GM12878 (cell line): ENCODE data around the gene CCR3. TPM values are rescaled to one million over a fixed set of nuclear protein-coding genes. Genes with fewer than 3 reads are reported as not detected.

Experiments
- ATAC-seq: fragments of 200-7000 bp; cut with Tn5 transposase; 3 replicates; pipeline ENCODE4 v1.9.1; 2020; ENCODE audit warnings: mild to moderate bottlenecking, moderate library complexity
- BruUV-seq: library from RNA; stranded (reverse); fragments of 400-500 nt; replicated peaks from 2 replicates; lab custom pipeline; 2021; lab: Mats Ljungman, UMichigan
- CTCF ChIA-PET: fragments of 300-600 bp; sonication (Branson Sonifier 250); formaldehyde crosslinking; extraction: SDS; loops from one replicate; lab custom pipeline; 2021; ENCODE audit warnings: inconsistent platforms; lab: Yijun Ruan, JAX
- POLR2A ChIA-PET: fragments of 350-600 bp; formaldehyde crosslinking; extraction: SDS; loops from one replicate; lab custom pipeline; 2021; ENCODE audit warnings: inconsistent platforms; lab: Charles Lee
- RAD21 ChIA-PET: fragments of 300-600 bp; sonication (Branson Sonifier 250); formaldehyde crosslinking; loops from one replicate; lab custom pipeline; 2023; ENCODE audit warnings: antibody characterized with exemption; ENCODE audit not compliant: unreplicated experiment; lab: Charles Lee
- SMC1A ChIA-PET: fragments of 300-600 bp; sonication (Branson Sonifier 250); formaldehyde crosslinking; loops from one replicate; lab custom pipeline; 2023; ENCODE audit not compliant: unreplicated experiment, uncharacterized antibody; lab: Charles Lee
- DNase-seq: peaks from one replicate; pipeline ENCODE4 v3.0.0-alpha.2; 2011; ENCODE audit warnings: low read depth, low spot score
- FAIRE-seq: peaks from 3 replicates; lab custom pipeline; 2011; peaks lifted over from hg19 to GRCh38; lab: Jason Lieb, UNC
- H2AFZ ChIP-seq: 2 replicates; pipeline ENCODE4 v1.6.0; 2011; ENCODE audit warnings: low read depth, low read length, control low read depth; ENCODE audit not compliant: control insufficient read depth
- H3K27ac ChIP-seq: 2 replicates; pipeline ENCODE4 v1.5.1; 2011; ENCODE audit warnings: control low read depth; ENCODE audit not compliant: control insufficient read depth, insufficient read depth
- H3K27me3 ChIP-seq, 2 experiments: replicated peaks in 1 of 2; 2 replicates each; pipeline versions ENCODE4 v1.6.0 to v1.6.1; 2011; ENCODE audit warnings: low read length in 1 of 2; ENCODE audit not compliant: control insufficient read depth in 2 of 2, insufficient read depth in 2 of 2
- H3K36me3 ChIP-seq, 2 experiments: 2 replicates each; pipeline ENCODE4 v1.5.1; 2011; ENCODE audit warnings: low read length in 1 of 2; ENCODE audit not compliant: control insufficient read depth in 2 of 2, insufficient read depth in 2 of 2
- H3K4me1 ChIP-seq: 2 replicates; pipeline ENCODE4 v1.6.1; 2011; ENCODE audit warnings: mild to moderate bottlenecking, low read length, moderate library complexity, mixed read lengths; ENCODE audit not compliant: control insufficient read depth, insufficient read depth
- H3K4me2 ChIP-seq: 2 replicates; pipeline ENCODE4 v1.6.0; 2011; ENCODE audit warnings: control low read depth; ENCODE audit not compliant: control insufficient read depth, insufficient read depth
- H3K4me3 ChIP-seq: fragments of 200-600 bp; sonication (generic); 2 replicates; pipeline ENCODE4 v1.5.1; 2016
- H3K79me2 ChIP-seq: 2 replicates; pipeline ENCODE4 v1.6.0; 2011; ENCODE audit warnings: low read length; ENCODE audit not compliant: control insufficient read depth, insufficient read depth
- H3K9ac ChIP-seq: 2 replicates; pipeline ENCODE4 v1.8.0; 2011; ENCODE audit warnings: low read length, control low read depth, mixed read lengths; ENCODE audit not compliant: control insufficient read depth, insufficient read depth
- H3K9me3 ChIP-seq: replicated peaks from 3 replicates; pipeline ENCODE4 v1.5.1; 2011; ENCODE audit warnings: mild to moderate bottlenecking, low read length; ENCODE audit not compliant: control insufficient read depth, insufficient read depth
- H4K20me1 ChIP-seq: 2 replicates; pipeline ENCODE4 v1.6.0; 2011; ENCODE audit not compliant: control insufficient read depth, insufficient read depth
- GATAD2B ChIP-seq: fragments of 450-650 bp; conservative IDR thresholded peaks from 2 replicates; pipeline ENCODE4 v1.6.1; 2017; ENCODE audit warnings: low read depth, mild to moderate bottlenecking, moderate library complexity
- MEF2B ChIP-seq: fragments of 450-650 bp; IDR thresholded peaks from 2 replicates; pipeline ENCODE4 v1.6.1; 2018; ENCODE audit warnings: mild to moderate bottlenecking, moderate library complexity; ENCODE audit not compliant: partially characterized antibody, poor library complexity, severe bottlenecking
- NR2F1 ChIP-seq: fragments of 450-650 bp; conservative IDR thresholded peaks from 2 replicates; pipeline ENCODE4 v1.6.1; 2017; ENCODE audit warnings: mild to moderate bottlenecking
- POU2F2 ChIP-seq: IDR thresholded peaks from 3 replicates; pipeline ENCODE4 v1.6.1; 2011; ENCODE audit warnings: low read depth, mild to moderate bottlenecking, low read length, borderline replicate concordance
- SPI1 ChIP-seq: IDR thresholded peaks from 2 replicates; pipeline ENCODE4 v1.6.1; 2011; ENCODE audit warnings: low read depth, mild to moderate bottlenecking, low read length, moderate library complexity, borderline replicate concordance; ENCODE audit not compliant: insufficient read depth
- WGBS: methylation state at CpG from one replicate; pipeline ENCODE4 v1.1.6; 2016; ENCODE audit warnings: low lambda C conversion rate; ENCODE audit not compliant: insufficient replicate concordance, insufficient coverage; ENCODE audit errors: missing lambda C conversion rate; 5-methylcytosine and 5-hydroxymethylcytosine counted together
- in situ Hi-C: fragments of 300-500 bp; cut with MboI; formaldehyde crosslinking; loops from 9 replicates; pipeline ENCODE4 v1.14.3; 2018; ENCODE audit warnings: mixed read lengths
- intact Hi-C: fragments of 100-400 bp; cut with micrococcal nuclease; formaldehyde crosslinking; loops from one replicate; pipeline ENCODE4 v1.14.2; 2022; ENCODE audit not compliant: unreplicated experiment
- polyA plus RNA-seq, 11 experiments: library from polyadenylated mRNA; depleted of rRNA in 4 of 11; unstranded in 6 of 11; stranded (reverse) in 5 of 11; fragments of >200 nt; fragmentation: Nextera tagmentation in 4 of 11; fragmentation: Illumina TruSeq in 1 of 11; extraction: Ambion mirVana in 4 of 11; extraction: Trizol in 1 of 11; gene quantifications; 1 replicate in 1 of 11; 2 replicates in 10 of 11; pipeline versions ENCODE4 v1.2.1 to v1.2.3, GENCODE V29; 2011 to 2016; ENCODE audit warnings: inconsistent platforms in 2 of 11, missing spikeins in 2 of 11, low read depth in 1 of 11
- total RNA-seq, 4 experiments: library from RNA; depleted of rRNA in 3 of 4; stranded (reverse); fragments of >200 nt in 3 of 4; fragmentation: Illumina TruSeq in 1 of 4; extraction: Trizol in 1 of 4; gene quantifications; 2 replicates each; pipeline versions ENCODE4 v1.2.1 to v1.2.3, GENCODE V29; 2013 to 2021
- TF ChIP-seq, protein P1 (sequence below): IDR thresholded peaks from 2 replicates; pipeline ENCODE4 v1.6.1; 2011; ENCODE audit warnings: borderline replicate concordance, low read depth, mild to moderate bottlenecking, moderate library complexity, low read length; ENCODE audit not compliant: insufficient read depth, poor library complexity, severe bottlenecking
- TF ChIP-seq, protein P2 (sequence below): IDR thresholded peaks from 2 replicates; pipeline ENCODE4 v1.6.1; 2011; ENCODE audit warnings: mild to moderate bottlenecking, low read depth, low read length, moderate library complexity; ENCODE audit not compliant: insufficient replicate concordance
- TF ChIP-seq, protein P3 (sequence below), 3 experiments: IDR thresholded peaks in 2 of 3; conservative IDR thresholded peaks in 1 of 3; 2 replicates each; pipeline ENCODE4 v1.5.1; 2011; ENCODE audit warnings: low read depth in 3 of 3, low read length in 3 of 3, mild to moderate bottlenecking in 3 of 3, control low read depth in 2 of 3, moderate library complexity in 2 of 3, inconsistent platforms in 1 of 3, mixed read lengths in 1 of 3; ENCODE audit not compliant: control insufficient read depth in 2 of 3, insufficient read depth in 1 of 3; ENCODE audit errors: extremely low read depth in 1 of 3

The CCR3 gene
- total and polyA plus RNA-seq, 10 of the 15 experiments (the other 5 are each of a cell fraction or from before 2014, with no cell fraction given): 0.13 to 0.78 (median 0.41) TPM; not detected in 1

DNA sequence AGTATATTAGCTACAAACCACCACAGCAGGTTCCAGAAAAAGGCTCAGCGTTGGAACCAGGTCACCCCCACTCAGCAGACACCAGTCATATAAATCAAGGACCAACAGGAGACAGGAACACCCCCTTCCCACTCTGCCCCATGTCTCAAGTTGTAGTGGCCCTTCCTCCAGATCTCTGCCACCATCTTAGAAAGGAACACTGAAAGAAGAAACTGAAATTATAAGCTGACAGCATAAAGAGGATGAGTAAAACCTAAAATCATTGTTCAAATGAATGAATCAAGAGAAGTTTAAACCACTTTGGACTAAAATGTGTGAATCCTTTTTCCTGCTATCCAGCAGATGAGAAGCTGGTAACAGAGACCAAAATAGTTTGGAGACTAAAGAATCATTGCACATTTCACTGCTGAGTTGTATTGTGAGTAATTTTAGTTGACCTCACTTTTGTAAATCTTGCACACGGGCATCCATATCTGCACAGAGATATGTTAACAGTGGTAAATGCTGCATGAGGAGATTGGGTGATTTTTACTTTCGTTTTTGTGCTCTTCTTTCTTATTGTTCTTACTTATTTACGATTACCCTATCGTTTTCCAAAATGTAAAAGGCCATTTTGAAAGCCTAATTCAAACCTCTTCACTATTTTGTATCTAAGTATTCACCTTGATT is 19.8 kb downstream of the CCR3 start:
- no peaks in the 10 kb centered on the region for H3K79me2 ChIP-seq
- no peaks in the 10 kb centered on the region for H3K27me3 ChIP-seq
- DNase-seq (no peak), ATAC-seq (no peak)
- intact Hi-C loops (no loop called here), in situ Hi-C loops (no loop called here)
- ChIA-PET CTCF (interaction anchor here (1.0 to 1.4 kb wide), 2 partner anchors 107 to 171 kb away, joined by 3 to 4 read pairs; no protein-coding TSS in a partner anchor), RAD21 (no interaction called here), POLR2A (interaction anchor here (0.5 to 1.0 kb wide), 2 partner anchors 10 to 61 kb away, joined by 3 to 11 read pairs; no protein-coding TSS in a partner anchor), SMC1A (interaction anchor here (0.7 to 1.9 kb wide), 4 partner anchors 39 to 107 kb away, joined by 3 to 7 read pairs (median 3); no protein-coding TSS in a partner anchor)
- 0 out of 2 replicates have a peak overlapping the region, but pooled peaks have one; percentile 18 for H3K4me3 ChIP-seq
- 45% methylated on average over 5 of the region's 5 CpGs for WGBS
- BruUV-seq: no TSS peak
- H3K9me3 ChIP-seq: peaks cover 6% of the 10 kb centered on the region; the same call in 2 of the 3 replicates
- no peaks in the 10 kb centered on the region; the same call in 1 of the 2 replicates for H3K4me1 ChIP-seq
- no peaks in the 10 kb centered on the region for H4K20me1 ChIP-seq
- no peak for TF ChIP-seq MEF2B
- TF ChIP-seq, protein P1, sequence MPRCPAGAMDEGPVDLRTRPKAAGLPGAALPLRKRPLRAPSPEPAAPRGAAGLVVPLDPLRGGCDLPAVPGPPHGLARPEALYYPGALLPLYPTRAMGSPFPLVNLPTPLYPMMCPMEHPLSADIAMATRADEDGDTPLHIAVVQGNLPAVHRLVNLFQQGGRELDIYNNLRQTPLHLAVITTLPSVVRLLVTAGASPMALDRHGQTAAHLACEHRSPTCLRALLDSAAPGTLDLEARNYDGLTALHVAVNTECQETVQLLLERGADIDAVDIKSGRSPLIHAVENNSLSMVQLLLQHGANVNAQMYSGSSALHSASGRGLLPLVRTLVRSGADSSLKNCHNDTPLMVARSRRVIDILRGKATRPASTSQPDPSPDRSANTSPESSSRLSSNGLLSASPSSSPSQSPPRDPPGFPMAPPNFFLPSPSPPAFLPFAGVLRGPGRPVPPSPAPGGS: peak; percentile 26
- TF ChIP-seq, all 136 proteins: peak for 1
- peak overlapping the region; percentile 54 for H2AFZ ChIP-seq
- H3K27ac ChIP-seq: no peak overlapping the region
- no peaks in the 10 kb centered on the region for H3K36me3 ChIP-seq
- peak overlapping the region; percentile 50; the same call in 1 of the 2 replicates for H3K4me2 ChIP-seq
- FAIRE-seq: no peak
- H3K9ac ChIP-seq: no peak overlapping the region

DNA sequence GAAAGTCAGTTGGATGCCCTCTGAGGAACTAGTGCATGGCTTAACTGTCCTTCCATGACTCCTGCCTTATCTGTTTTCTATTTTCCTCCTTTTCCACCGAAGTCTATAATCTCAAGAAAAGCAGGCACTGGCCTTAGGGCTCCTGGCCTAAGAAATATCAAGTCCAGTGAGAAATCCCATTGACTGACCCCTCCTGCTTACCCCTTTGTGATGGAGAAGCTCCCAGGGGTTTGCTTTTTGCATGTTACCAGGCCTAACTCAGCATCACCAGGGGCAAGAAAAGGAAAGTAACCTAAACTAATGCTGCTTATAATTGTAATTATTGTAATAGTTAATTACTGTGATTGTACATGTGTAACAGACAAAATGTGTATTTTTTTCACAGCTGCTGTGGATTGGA is 21.7 kb downstream of the CCR3 start:
- Histone ChIP-seq H3K27ac (no peak overlapping the region), H3K9ac (no peak overlapping the region), H3K36me3 (no peaks in the 10 kb centered on the region), H3K79me2 (no peaks in the 10 kb centered on the region), H2AFZ (no peak overlapping the region), H3K4me3 (no peak overlapping the region), H3K4me1 (no peaks in the 10 kb centered on the region; the same call in 1 of the 2 replicates), H4K20me1 (no peaks in the 10 kb centered on the region), H3K9me3 (peaks cover 6% of the 10 kb centered on the region; the same call in 2 of the 3 replicates), H3K4me2 (no peak overlapping the region), H3K27me3 (no peaks in the 10 kb centered on the region)
- ChIA-PET POLR2A (interaction anchor here (0.8 kb wide), 1 partner anchor 56 kb away, joined by 3 read pairs; the partner anchor contains the start of gene CCR1), SMC1A (interaction anchor here (1.1 kb wide), 1 partner anchor 105 kb away, joined by 3 read pairs; no protein-coding TSS in a partner anchor), CTCF (interaction anchor here (1.2 kb wide), 1 partner anchor 9 kb away, joined by 4 read pairs; no protein-coding TSS in a partner anchor), RAD21 (no interaction called here)
- WGBS: 0% methylated on average over 1 of the region's 1 CpG
- intact Hi-C loops (no loop called here), in situ Hi-C loops (no loop called here)
- no peak for ATAC-seq
- no peak for TF ChIP-seq NR2F1
- no peak for TF ChIP-seq SPI1
- TF ChIP-seq, protein P2, sequence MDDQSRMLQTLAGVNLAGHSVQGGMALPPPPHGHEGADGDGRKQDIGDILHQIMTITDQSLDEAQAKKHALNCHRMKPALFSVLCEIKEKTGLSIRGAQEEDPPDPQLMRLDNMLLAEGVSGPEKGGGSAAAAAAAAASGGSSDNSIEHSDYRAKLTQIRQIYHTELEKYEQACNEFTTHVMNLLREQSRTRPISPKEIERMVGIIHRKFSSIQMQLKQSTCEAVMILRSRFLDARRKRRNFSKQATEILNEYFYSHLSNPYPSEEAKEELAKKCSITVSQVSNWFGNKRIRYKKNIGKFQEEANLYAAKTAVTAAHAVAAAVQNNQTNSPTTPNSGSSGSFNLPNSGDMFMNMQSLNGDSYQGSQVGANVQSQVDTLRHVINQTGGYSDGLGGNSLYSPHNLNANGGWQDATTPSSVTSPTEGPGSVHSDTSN: no peak
- no peak for TF ChIP-seq POU2F2
- TF ChIP-seq, protein P3, sequence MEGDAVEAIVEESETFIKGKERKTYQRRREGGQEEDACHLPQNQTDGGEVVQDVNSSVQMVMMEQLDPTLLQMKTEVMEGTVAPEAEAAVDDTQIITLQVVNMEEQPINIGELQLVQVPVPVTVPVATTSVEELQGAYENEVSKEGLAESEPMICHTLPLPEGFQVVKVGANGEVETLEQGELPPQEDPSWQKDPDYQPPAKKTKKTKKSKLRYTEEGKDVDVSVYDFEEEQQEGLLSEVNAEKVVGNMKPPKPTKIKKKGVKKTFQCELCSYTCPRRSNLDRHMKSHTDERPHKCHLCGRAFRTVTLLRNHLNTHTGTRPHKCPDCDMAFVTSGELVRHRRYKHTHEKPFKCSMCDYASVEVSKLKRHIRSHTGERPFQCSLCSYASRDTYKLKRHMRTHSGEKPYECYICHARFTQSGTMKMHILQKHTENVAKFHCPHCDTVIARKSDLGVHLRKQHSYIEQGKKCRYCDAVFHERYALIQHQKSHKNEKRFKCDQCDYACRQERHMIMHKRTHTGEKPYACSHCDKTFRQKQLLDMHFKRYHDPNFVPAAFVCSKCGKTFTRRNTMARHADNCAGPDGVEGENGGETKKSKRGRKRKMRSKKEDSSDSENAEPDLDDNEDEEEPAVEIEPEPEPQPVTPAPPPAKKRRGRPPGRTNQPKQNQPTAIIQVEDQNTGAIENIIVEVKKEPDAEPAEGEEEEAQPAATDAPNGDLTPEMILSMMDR (IDR thresholded peaks at IDR 0.05 in 2 of 3, conservative IDR thresholded peaks at IDR 0.05 in 1 of 3; ENCODE audit: control insufficient read depth in 2 of 3, extremely low read depth in 1 of 3, insufficient read depth in 1 of 3, low read depth in 3 of 3, low read length in 3 of 3): no peak
- no peak for TF ChIP-seq GATAD2B
- BruUV-seq: no TSS peak
- DNase-seq: no peak
- no peak for FAIRE-seq
